Upper lobe of right lung (tissue), 1 donor: ENCODE measurements around the gene PTPN4. TPM values are rescaled to one million over a fixed set of nuclear protein-coding genes. Genes with fewer than 3 reads are reported as not detected.

ENCODE experiments used
- ATAC-seq: fragments of 200-7000 bp; cut with Tn5 transposase; one replicate; pipeline ENCODE4 v1.9.1; 2020; ENCODE audit warnings: mild to moderate bottlenecking, moderate library complexity
- DNase-seq: peaks from one replicate; pipeline ENCODE4 v3.0.0-alpha.2; 2020
- H3K27ac ChIP-seq: fragments of 200-600 bp; one replicate; pipeline ENCODE4 v1.8.0; 2022
- H3K27me3 ChIP-seq: fragments of 200-600 bp; one replicate; pipeline ENCODE4 v1.8.0; 2022; ENCODE audit warnings: mild to moderate bottlenecking
- H3K36me3 ChIP-seq: fragments of 200-600 bp; one replicate; pipeline ENCODE4 v1.8.0; 2022
- H3K4me1 ChIP-seq: fragments of 200-600 bp; one replicate; pipeline ENCODE4 v1.8.0; 2022
- H3K4me3 ChIP-seq: fragments of 200-600 bp; one replicate; pipeline ENCODE4 v1.8.0; 2022; ENCODE audit warnings: mild to moderate bottlenecking
- H3K9me3 ChIP-seq: fragments of 200-600 bp; one replicate; pipeline ENCODE4 v1.8.0; 2022
- intact Hi-C: fragments of 100-400 bp; cut with DNase I; formaldehyde crosslinking; loops from one replicate; pipeline ENCODE4 v1.11.0; 2022
- total RNA-seq: library from RNA; stranded (reverse); fragmentation: NEBNext Ultra II Directional; extraction: Animal tissue kit (Norgen Biotek cat#: 25700); gene quantifications from one replicate; pipeline ENCODE4 v1.2.1, GENCODE V29; 2021
- TF ChIP-seq, protein P1 (sequence below): fragments of 200-600 bp; IDR thresholded peaks from one replicate; pipeline ENCODE4 v1.8.0; 2022; ENCODE audit warnings: antibody characterized with exemption
- donor health status: DM: no; HTN: yes; CAD: no; lungs with severe emphysema.

PTPN4 gene
- total RNA-seq, 1 donor from 2014 or later, result 45.4 TPM

DNA sequence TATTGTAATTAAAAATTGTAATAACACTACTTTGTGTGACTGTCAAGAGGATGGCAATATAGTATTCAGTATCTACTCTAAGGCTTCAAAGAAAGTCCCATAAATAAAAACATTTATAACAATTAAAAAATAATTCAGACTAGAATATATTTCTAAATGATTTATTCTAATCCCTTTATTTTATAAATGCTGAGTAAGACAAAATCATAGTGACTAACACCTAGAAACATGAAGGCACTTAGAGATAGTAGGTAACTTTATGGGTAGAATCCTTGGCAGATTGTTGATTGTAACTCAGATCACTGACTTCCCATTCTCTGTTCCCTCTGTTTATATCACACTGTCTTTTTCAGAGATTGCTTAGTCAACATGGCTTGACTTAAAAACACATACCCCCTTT lies 174.6 kb downstream of the PTPN4 start:
- ATAC-seq (no peak), DNase-seq (no peak)
- Histone ChIP-seq H3K4me3 (no peak overlapping the region), H3K36me3 (peaks cover 19% of the 10 kb centered on the region), H3K4me1 (no peaks in the 10 kb centered on the region), H3K9me3 (no peaks in the 10 kb centered on the region), H3K27me3 (no peaks in the 10 kb centered on the region), H3K27ac (no peak overlapping the region)
- intact Hi-C loops, result no loop called here
- TF ChIP-seq, protein P1, sequence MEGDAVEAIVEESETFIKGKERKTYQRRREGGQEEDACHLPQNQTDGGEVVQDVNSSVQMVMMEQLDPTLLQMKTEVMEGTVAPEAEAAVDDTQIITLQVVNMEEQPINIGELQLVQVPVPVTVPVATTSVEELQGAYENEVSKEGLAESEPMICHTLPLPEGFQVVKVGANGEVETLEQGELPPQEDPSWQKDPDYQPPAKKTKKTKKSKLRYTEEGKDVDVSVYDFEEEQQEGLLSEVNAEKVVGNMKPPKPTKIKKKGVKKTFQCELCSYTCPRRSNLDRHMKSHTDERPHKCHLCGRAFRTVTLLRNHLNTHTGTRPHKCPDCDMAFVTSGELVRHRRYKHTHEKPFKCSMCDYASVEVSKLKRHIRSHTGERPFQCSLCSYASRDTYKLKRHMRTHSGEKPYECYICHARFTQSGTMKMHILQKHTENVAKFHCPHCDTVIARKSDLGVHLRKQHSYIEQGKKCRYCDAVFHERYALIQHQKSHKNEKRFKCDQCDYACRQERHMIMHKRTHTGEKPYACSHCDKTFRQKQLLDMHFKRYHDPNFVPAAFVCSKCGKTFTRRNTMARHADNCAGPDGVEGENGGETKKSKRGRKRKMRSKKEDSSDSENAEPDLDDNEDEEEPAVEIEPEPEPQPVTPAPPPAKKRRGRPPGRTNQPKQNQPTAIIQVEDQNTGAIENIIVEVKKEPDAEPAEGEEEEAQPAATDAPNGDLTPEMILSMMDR, result no peak

DNA sequence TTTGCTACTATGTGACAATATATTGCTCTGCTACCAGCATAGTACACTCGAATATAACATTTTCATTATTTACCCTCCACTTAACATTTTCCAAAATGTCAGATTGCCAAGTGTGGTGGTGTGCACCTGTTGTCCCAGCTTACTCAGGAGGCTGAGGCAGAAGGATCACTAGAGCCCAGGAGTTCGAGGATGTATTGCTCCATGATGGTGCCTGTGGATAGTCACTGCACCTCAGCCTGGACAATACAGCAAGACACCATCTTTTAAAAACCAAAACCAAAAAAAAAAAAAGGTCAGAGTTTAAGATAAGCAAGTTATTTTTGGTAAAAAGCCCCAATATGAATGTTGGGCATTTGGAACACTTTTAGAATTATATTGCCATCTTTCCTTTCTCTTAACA lies 178.0 kb downstream of the PTPN4 start:
- ATAC-seq (no peak), DNase-seq (no peak)
- no peak overlapping the region for H3K4me3 ChIP-seq
- TF ChIP-seq, protein P1, result no peak
- no peak overlapping the region for H3K27ac ChIP-seq
- no peaks in the 10 kb centered on the region for H3K4me1 ChIP-seq
- no peaks in the 10 kb centered on the region for H3K9me3 ChIP-seq
- intact Hi-C loops, result no loop called here
- H3K36me3 ChIP-seq, result peaks cover 14% of the 10 kb centered on the region
- H3K27me3 ChIP-seq, result no peaks in the 10 kb centered on the region

DNA sequence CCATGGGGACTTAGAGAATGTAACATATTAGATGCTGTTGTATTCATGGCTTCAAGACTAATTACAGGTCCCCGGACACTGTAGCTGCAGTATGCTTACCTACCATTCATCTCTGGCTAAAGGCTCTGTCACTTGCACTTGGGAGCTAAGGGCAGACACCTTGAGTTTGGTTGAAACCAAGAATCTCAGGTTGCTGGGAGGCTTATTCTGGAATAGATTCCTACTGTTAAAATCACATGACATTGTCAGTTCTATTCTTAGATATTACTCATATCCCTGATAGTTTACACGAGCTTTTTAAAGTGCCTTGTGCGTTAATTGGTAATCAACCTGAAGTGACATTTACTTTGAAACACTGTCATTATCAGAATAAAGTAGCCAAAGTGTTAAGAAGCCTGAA lies 180.2 kb downstream of the PTPN4 start:
- Histone ChIP-seq H3K27ac (no peak overlapping the region), H3K4me1 (no peaks in the 10 kb centered on the region), H3K36me3 (peaks cover 12% of the 10 kb centered on the region), H3K27me3 (no peaks in the 10 kb centered on the region), H3K9me3 (no peaks in the 10 kb centered on the region), H3K4me3 (no peak overlapping the region)
- no peak for DNase-seq
- ATAC-seq, result no peak
- TF ChIP-seq, protein P1, result no peak
- intact Hi-C loops, result no loop called here

DNA sequence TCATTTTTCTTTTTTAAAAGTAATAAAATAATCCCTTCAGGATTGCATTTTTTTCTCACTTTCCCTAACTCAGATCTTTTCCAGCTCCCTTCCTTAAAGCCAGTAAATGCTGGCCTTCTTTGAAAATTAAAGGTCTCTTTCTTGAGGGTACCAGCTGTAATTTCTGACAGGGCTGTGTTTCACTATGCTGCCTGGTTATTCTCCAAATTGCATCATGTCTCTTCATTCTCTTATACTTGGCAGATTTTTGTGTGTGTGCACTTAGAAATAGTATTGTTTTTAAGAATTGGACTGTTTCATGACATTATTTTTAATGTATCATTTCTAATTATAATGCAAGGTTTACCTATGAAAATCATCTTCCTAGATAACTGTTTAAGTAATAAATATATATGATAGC lies 181.1 kb downstream of the PTPN4 start:
- no peaks in the 10 kb centered on the region for H3K9me3 ChIP-seq
- no peak for ATAC-seq

DNA sequence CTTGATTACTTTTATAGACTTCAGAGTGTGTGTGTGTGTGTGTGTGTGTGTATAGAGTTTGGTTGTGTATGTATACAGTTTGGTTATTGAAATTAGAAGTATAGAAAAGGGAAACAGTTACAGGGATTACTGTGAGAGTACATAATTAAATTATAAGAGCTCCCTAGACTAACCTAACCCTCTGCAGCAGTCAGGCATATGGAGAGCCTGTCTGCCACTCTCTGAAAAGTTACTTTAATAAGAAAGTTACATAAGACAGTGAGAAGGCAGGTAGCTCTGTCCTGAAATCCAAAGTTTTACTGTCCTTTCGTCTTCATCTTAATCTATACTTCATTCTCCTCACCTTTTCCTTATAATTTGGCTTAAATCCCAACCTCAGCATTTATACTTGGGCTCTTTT lies 181.7 kb downstream of the PTPN4 start:
- Histone ChIP-seq H3K9me3 (no peaks in the 10 kb centered on the region), H3K4me1 (no peaks in the 10 kb centered on the region), H3K27me3 (no peaks in the 10 kb centered on the region), H3K27ac (no peak overlapping the region), H3K36me3 (peaks cover 13% of the 10 kb centered on the region), H3K4me3 (no peak overlapping the region)
- intact Hi-C loops, result no loop called here
- TF ChIP-seq, protein P1, result no peak
- ATAC-seq (no peak), DNase-seq (no peak)

More for the DNA sequence above, 181.1 kb downstream of the PTPN4 start:
- H3K27ac ChIP-seq, result no peak overlapping the region
- no peaks in the 10 kb centered on the region for H3K27me3 ChIP-seq
- intact Hi-C loops, result no loop called here
- peaks cover 12% of the 10 kb centered on the region for H3K36me3 ChIP-seq
- TF ChIP-seq, protein P1, result no peak
- no peaks in the 10 kb centered on the region for H3K4me1 ChIP-seq
- no peak overlapping the region for H3K4me3 ChIP-seq
- DNase-seq, result no peak

DNA sequence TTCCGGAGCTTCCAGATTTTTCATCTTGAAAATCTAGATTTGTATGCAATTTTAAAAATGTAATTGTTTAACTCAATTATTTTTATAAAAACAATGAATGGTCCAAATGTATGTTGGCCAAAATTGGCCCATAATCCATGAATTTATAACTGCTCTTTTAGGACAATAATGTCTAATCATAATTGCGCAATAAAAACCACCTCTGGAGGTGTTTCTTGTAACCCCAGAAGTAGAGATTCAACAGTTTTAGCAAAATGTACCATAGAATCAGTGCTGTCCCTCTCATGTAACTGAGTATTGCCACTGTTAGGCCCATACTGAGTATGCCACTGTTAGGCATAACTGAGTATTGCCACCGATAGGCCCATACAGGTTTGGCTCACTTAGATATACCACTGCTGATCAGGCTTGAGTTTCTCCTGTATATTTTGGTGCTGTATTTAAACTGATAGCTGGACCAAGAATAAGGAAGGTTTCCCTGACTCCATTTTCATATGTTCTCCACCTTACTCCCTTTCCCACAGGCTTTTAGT lies 182.3 kb downstream of the PTPN4 start:
- Histone ChIP-seq H3K27ac (no peak overlapping the region), H3K4me1 (no peaks in the 10 kb centered on the region), H3K36me3 (peaks cover 13% of the 10 kb centered on the region), H3K9me3 (no peaks in the 10 kb centered on the region), H3K4me3 (no peak overlapping the region), H3K27me3 (no peaks in the 10 kb centered on the region)
- TF ChIP-seq, protein P1, result no peak
- ATAC-seq (no peak), DNase-seq (no peak)
- intact Hi-C loops, result no loop called here
